ENCODE data around the gene DNAJC13.
"Not testable (repeated sequence)": the region's sequence is repeated elsewhere in the genome, so short reads cannot be mapped to it uniquely, and the experiment has no call there.

DNAJC13 gene

DNA sequence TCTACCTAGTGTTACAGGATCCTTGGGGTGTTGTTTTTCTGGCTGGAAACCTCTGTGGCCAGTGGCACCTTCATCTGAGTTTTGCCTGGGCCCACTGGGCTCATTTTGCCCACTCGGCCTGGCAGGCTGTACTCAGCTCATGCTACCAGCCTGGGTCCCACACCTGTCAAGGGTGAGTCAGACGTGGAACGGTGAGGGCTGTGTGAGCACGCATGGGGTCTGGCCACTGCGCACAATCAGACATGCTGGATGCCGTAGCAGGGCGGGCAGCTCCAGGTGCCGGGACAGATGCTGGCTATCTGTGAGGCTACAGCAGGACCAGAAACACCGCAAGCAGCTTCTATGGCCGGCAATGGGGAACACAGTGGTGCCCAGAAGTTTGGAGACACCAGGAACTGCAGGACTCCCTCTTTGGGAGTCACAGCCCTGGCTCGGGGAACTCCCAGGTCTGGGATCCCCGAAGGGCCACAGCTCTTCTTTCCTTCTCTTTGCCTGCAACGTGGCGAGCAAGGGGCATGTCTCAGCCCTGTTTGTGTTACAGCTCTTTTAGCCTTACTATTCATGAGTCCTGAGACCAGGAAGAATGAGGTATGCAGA lies 35.9 kb upstream of the DNAJC13 start:
- TF ChIP-seq CTCF (conservative IDR thresholded peaks at IDR 0.05; ENCODE audit: low read depth, low read length) = no peak
- no peak overlapping the region for H3K4me3 ChIP-seq (ENCODE audit: low read length)
- DNase-seq (ENCODE audit: low read depth) = no peak

DNA sequence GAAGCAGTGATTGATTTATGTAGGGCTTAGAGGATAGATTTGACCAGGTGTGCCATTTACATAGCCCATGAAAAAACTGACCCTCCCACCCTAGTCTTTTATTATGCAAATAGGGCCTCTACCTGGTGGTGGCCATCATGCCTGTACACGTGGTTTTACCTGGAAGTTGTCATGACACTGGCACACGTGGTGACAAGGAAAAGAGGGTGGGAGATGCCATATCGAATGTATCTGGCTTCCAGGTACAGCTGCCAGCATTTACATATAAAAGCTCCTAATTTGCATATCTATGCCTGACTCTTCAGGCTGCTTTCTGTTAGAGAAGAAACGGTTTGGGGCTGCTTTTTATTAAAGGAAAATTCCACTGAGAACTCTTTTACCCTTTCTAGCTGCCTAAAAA lies 35.0 kb upstream of the DNAJC13 start:
- no peak for TF ChIP-seq CTCF (conservative IDR thresholded peaks at IDR 0.05; ENCODE audit: low read depth, low read length)
- no peak for DNase-seq (ENCODE audit: low read depth)
- no peak overlapping the region for H3K4me3 ChIP-seq (ENCODE audit: low read length)

DNA sequence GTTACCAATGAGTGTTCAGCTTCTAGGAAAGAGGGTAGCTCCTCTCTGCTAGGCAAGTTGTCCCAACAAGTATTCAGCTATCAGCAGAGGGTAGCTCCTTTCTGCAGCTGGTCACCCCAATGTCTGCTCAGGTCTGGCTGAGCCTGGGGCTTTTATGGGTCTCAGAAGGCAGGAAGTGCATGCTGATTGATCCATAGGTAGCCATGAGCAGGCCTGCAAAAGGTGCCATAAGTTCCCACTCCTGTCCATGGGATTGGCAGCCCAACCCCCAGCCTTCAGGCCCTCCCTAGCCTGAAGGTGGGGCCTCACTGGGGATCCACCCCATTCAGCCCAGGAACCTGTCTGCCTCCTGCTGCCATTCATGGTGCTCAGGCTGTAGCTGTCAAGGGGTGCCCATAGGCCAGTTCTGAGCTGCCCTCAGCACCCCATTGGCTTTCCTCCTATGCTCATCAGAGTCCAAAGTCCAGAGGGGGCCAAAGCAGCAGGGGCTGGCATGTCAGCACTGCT lies 34.6 kb upstream of the DNAJC13 start:
- no peak for DNase-seq (ENCODE audit: low read depth)
- no peak for TF ChIP-seq CTCF (conservative IDR thresholded peaks at IDR 0.05; ENCODE audit: low read depth, low read length)
- H3K4me3 ChIP-seq (ENCODE audit: low read length) = no peak overlapping the region

- no peak for DNase-seq (ENCODE audit: low read depth)
- no peak overlapping the region for H3K4me3 ChIP-seq (ENCODE audit: low read length)
- no peak for TF ChIP-seq CTCF (conservative IDR thresholded peaks at IDR 0.05; ENCODE audit: low read depth, low read length)
Measured at GRCh38 chr3:132386259-132386658, 31.0 kb upstream of the DNAJC13 start.

GRCh38 chr3:132392675-132393074 lies 24.6 kb upstream of the DNAJC13 start:
- DNase-seq (ENCODE audit: low read depth) = not testable (repeated sequence)

GRCh38 chr3:132394320-132394719 lies 23.0 kb upstream of the DNAJC13 start:
- H3K4me3 ChIP-seq (ENCODE audit: low read length) = no peak overlapping the region
- peak; percentile 43 for DNase-seq (ENCODE audit: low read depth)
- no peak for TF ChIP-seq CTCF (conservative IDR thresholded peaks at IDR 0.05; ENCODE audit: low read depth, low read length)

More at GRCh38 chr3:132392675-132393074, 24.6 kb upstream of the DNAJC13 start:
- H3K4me3 ChIP-seq (ENCODE audit: low read length) = not testable (repeated sequence)

GRCh38 chr3:132395126-132395525 lies 22.2 kb upstream of the DNAJC13 start:
- DNase-seq (ENCODE audit: low read depth) = no peak
- H3K4me3 ChIP-seq (ENCODE audit: low read length) = no peak overlapping the region
- TF ChIP-seq CTCF (conservative IDR thresholded peaks at IDR 0.05; ENCODE audit: low read depth, low read length) = no peak
